Endothelial cell (in vitro differentiated cells): Measurements from ENCODE around the gene SH3D19. TPM values are rescaled to one million over a fixed set of nuclear protein-coding genes. Genes with fewer than 3 reads are reported as not detected.

Experiments used
- DNase-seq: peaks from one replicate; pipeline ENCODE4 v3.0.0; 2021; ENCODE audit warnings: low spot score
- H3K27ac Mint-ChIP-seq: one replicate; pipeline ENCODE4 v1.8.0; 2021; ENCODE audit warnings: mixed read lengths, inconsistent platforms; ENCODE audit not compliant: unreplicated experiment
- H3K27me3 Mint-ChIP-seq: one replicate; pipeline ENCODE4 v1.8.0; 2021; ENCODE audit warnings: mild to moderate bottlenecking, moderate library complexity, mixed read lengths, inconsistent platforms; ENCODE audit not compliant: unreplicated experiment
- H3K36me3 Mint-ChIP-seq: one replicate; pipeline ENCODE4 v1.8.0; 2021; ENCODE audit warnings: mild to moderate bottlenecking, low read depth, mixed read lengths, inconsistent platforms; ENCODE audit not compliant: unreplicated experiment
- H3K4me1 Mint-ChIP-seq: one replicate; pipeline ENCODE4 v1.8.0; 2021; ENCODE audit warnings: mild to moderate bottlenecking, mixed read lengths, inconsistent platforms; ENCODE audit not compliant: unreplicated experiment
- H3K4me3 Mint-ChIP-seq: one replicate; pipeline ENCODE4 v1.8.0; 2021; ENCODE audit warnings: mild to moderate bottlenecking, mixed read lengths, inconsistent platforms; ENCODE audit not compliant: unreplicated experiment
- H3K9me3 Mint-ChIP-seq: one replicate; pipeline ENCODE4 v1.8.0; 2021; ENCODE audit warnings: mixed read lengths, inconsistent platforms; ENCODE audit not compliant: unreplicated experiment
- CTCF ChIP-seq: fragments of 200-600 bp; sonication (generic); IDR thresholded peaks from one replicate; pipeline ENCODE4 v1.5.0; 2021; ENCODE audit warnings: antibody characterized with exemption; ENCODE audit not compliant: unreplicated experiment
- total RNA-seq: library from RNA; stranded (reverse); fragmentation: NEBNext Ultra II Directional; extraction: Animal tissue kit (Norgen Biotek cat#: 25700); gene quantifications from one replicate; pipeline ENCODE4 v1.2.1, GENCODE V29; 2021; ENCODE audit not compliant: unreplicated experiment

The SH3D19 gene
- total RNA-seq, 1 donor from 2014 or later, result 89.5 TPM

- peak overlapping the region; percentile 74 for H3K27ac Mint-ChIP-seq
- H3K4me1 Mint-ChIP-seq, result peaks cover 25% of the 10 kb centered on the region
- no peaks in the 10 kb centered on the region for H3K9me3 Mint-ChIP-seq
- no peak for TF ChIP-seq CTCF
- DNase-seq, result no peak
- peaks cover 17% of the 10 kb centered on the region for H3K36me3 Mint-ChIP-seq
- H3K4me3 Mint-ChIP-seq, result peak overlapping the region; percentile 81
- H3K27me3 Mint-ChIP-seq, result peaks cover 4% of the 10 kb centered on the region
These were observed 110.1 kb downstream of the SH3D19 start for GRCh38 chr4:151215295-151215694.

GRCh38 chr4:151207868-151208267 lies 117.5 kb downstream of the SH3D19 start:
- no peak for DNase-seq
- Mint-ChIP-seq H3K4me1 (peaks cover 45% of the 10 kb centered on the region), H3K27ac (no peak overlapping the region), H3K9me3 (no peaks in the 10 kb centered on the region), H3K4me3 (no peak overlapping the region), H3K27me3 (peaks cover 2% of the 10 kb centered on the region), H3K36me3 (peaks cover 7% of the 10 kb centered on the region)
- TF ChIP-seq CTCF, result no peak

- Mint-ChIP-seq H3K27ac (peak overlapping the region; percentile 53), H3K27me3 (no peaks in the 10 kb centered on the region), H3K4me1 (peaks cover 48% of the 10 kb centered on the region), H3K36me3 (peaks cover 7% of the 10 kb centered on the region), H3K9me3 (no peaks in the 10 kb centered on the region), H3K4me3 (no peak overlapping the region)
- TF ChIP-seq CTCF, result no peak
- no peak for DNase-seq
These were observed 118.2 kb downstream of the SH3D19 start for GRCh38 chr4:151207186-151207585.

- H3K4me1 Mint-ChIP-seq, result peaks cover 48% of the 10 kb centered on the region
- peaks cover under 1% of the 10 kb centered on the region for H3K27me3 Mint-ChIP-seq
- no peak for DNase-seq
- peaks cover 7% of the 10 kb centered on the region for H3K36me3 Mint-ChIP-seq
- no peaks in the 10 kb centered on the region for H3K9me3 Mint-ChIP-seq
- H3K4me3 Mint-ChIP-seq, result no peak overlapping the region
- peak overlapping the region; percentile 82 for H3K27ac Mint-ChIP-seq
- TF ChIP-seq CTCF, result no peak
These were observed 119.0 kb downstream of the SH3D19 start for GRCh38 chr4:151206241-151207005.

GRCh38 chr4:151205722-151206121 lies 119.7 kb downstream of the SH3D19 start:
- Mint-ChIP-seq H3K9me3 (no peaks in the 10 kb centered on the region), H3K36me3 (peaks cover 7% of the 10 kb centered on the region), H3K27me3 (peaks cover 3% of the 10 kb centered on the region), H3K4me3 (no peak overlapping the region), H3K27ac (peak overlapping the region; percentile 82), H3K4me1 (peaks cover 48% of the 10 kb centered on the region)
- DNase-seq, result no peak
- no peak for TF ChIP-seq CTCF
